ENCODE results near the gene PARD3.

Gene PARD3

DNA sequence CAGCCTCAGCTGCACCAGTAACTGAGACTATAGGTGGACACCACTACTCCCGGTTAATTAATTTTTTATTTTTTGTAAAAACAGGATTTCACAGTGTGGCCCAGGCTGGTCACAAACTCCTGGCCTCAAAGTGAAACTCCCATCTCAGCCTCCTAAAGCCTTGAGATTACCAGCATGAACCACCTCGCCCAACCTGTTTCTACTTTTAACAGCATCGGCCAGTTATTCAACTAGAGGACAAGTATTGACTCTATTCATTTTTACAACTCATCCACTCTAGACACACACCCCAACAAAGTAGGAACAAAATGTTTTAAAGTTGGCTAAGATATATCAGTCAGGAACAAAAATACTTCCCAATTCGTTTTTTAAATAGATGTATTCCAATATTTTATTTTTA is 334.8 kb downstream of the PARD3 start:
- DNase-seq (ENCODE audit: low read depth), result no peak
- TF ChIP-seq, protein P1, sequence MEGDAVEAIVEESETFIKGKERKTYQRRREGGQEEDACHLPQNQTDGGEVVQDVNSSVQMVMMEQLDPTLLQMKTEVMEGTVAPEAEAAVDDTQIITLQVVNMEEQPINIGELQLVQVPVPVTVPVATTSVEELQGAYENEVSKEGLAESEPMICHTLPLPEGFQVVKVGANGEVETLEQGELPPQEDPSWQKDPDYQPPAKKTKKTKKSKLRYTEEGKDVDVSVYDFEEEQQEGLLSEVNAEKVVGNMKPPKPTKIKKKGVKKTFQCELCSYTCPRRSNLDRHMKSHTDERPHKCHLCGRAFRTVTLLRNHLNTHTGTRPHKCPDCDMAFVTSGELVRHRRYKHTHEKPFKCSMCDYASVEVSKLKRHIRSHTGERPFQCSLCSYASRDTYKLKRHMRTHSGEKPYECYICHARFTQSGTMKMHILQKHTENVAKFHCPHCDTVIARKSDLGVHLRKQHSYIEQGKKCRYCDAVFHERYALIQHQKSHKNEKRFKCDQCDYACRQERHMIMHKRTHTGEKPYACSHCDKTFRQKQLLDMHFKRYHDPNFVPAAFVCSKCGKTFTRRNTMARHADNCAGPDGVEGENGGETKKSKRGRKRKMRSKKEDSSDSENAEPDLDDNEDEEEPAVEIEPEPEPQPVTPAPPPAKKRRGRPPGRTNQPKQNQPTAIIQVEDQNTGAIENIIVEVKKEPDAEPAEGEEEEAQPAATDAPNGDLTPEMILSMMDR (IDR thresholded peaks at IDR 0.05; ENCODE audit: control insufficient read depth, extremely low read depth, insufficient read depth), result no peak
- H3K4me3 ChIP-seq (ENCODE audit: low read depth, low read length), result no peak overlapping the region

DNA sequence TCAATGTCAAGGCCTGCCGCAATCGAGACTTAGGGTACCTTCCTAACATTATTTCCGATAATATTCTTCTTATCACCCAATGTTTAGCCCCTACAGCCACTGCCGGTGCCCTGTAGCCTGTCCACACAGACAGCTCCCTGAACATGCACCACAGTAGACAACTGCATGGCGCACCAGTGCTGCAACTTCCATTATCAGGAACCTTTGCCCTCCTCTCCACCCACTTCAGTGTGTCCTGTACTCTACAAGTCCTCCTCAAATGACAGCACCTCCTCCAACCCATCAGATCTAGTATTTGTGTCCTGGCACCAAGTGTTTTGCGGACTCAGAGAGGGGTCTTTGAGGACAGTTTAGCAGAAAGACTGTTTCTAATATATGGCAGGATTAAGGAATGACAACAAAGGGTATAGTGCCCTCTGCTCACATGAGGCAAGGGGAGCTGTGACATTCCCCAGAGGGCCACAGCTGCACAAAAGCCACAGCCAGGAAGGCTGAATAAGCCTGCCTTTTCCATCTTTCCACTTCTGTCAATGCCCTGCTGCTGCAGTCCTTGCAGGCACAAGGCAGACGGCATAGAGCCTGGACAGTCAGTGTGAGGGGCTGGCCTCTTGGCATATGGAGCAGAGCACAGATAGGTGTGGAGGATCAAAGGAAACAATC is 335.4 kb downstream of the PARD3 start:
- no peak for DNase-seq (ENCODE audit: low read depth)
- no peak overlapping the region for H3K4me3 ChIP-seq (ENCODE audit: low read depth, low read length)
- TF ChIP-seq, protein P1 (IDR thresholded peaks at IDR 0.05; ENCODE audit: control insufficient read depth, extremely low read depth, insufficient read depth), result no peak

DNA sequence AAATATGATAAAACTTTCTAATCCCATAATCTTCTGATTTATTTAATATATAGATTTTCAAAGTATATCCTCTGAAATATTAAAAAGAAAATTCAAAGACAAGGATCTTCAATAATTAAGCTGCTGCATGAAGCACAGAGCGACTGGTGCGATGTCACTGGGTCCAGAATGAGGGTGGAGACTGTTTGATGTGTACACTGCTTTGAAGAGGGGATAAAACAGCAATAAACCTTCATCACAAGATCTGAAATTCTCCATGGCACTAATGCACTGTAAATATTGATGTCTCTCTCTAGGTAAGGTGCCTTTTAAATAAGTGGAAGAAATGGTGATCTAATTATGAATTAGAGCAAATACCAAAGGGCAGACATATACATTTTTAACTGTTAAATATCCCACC is 337.8 kb downstream of the PARD3 start:
- TF ChIP-seq, protein P1 (IDR thresholded peaks at IDR 0.05; ENCODE audit: control insufficient read depth, extremely low read depth, insufficient read depth), result no peak
- H3K4me3 ChIP-seq (ENCODE audit: low read depth, low read length), result no peak overlapping the region
- no peak for DNase-seq (ENCODE audit: low read depth)

DNA sequence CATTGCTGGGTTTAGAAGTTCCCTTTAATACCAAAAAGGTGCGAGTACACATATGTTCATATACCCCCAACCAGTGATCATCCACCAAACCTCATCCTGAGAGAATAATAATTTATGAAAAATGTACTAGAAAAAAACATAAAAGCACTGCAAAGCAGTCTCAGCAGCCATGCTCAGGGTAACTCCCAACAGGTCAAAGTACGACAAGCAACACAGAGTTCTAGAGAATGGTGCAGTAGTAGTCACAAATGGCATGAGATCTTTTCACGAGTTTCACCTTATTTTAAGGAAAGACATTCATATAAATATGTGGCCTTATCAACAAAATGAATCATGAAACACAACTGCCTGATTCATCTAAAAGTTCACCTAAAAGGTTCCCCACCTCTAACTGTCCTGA is 338.5 kb downstream of the PARD3 start:
- no peak for DNase-seq (ENCODE audit: low read depth)
- TF ChIP-seq, protein P1 (IDR thresholded peaks at IDR 0.05; ENCODE audit: control insufficient read depth, extremely low read depth, insufficient read depth), result no peak
- H3K4me3 ChIP-seq (ENCODE audit: low read depth, low read length), result no peak overlapping the region

DNA sequence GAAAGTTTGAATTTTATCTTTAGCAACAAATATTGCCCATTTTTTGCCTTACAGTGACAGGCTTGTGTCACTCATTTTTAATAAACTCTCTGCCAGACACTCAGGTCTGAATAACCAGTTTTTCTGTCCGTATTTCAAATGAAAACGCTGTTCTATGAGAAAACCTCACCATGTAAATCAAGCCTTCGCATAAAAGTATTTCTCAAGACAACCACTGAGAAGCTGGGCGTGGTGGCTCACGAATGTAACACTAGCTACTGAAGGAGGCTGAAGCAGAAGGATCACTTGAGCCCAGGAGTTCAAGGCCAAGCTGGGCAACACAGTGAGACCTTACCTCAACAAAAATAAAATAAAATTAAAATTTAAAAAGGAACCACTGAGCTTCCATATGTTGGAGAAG is 339.3 kb downstream of the PARD3 start:
- no peak for DNase-seq (ENCODE audit: low read depth)
- no peak overlapping the region for H3K4me3 ChIP-seq (ENCODE audit: low read depth, low read length)
- TF ChIP-seq, protein P1 (IDR thresholded peaks at IDR 0.05; ENCODE audit: control insufficient read depth, extremely low read depth, insufficient read depth), result no peak

DNA sequence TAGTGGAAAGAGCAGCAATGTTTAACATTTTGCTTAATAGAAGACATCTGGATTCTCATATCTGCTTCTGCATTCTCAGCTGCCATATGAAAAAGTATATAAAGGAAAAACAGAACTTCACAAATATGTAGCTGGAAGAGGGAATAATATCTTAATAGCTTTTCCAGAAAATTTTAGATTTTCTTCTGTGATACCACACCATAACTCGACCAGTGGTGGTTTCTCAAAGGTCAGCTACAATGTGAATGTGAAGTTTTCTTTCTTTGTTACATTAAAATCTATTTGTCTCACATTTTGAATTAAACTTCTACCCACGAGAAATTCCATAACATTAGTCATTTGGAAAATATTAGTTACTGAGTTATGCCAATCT is 339.8 kb downstream of the PARD3 start:
- no peak overlapping the region for H3K4me3 ChIP-seq (ENCODE audit: low read depth, low read length)
- no peak for DNase-seq (ENCODE audit: low read depth)
- TF ChIP-seq, protein P1 (IDR thresholded peaks at IDR 0.05; ENCODE audit: control insufficient read depth, extremely low read depth, insufficient read depth), result no peak
